NCI-H1694 (cell line): Measurements from ENCODE around the gene LMO1.

ENCODE experiments used
- DNase-seq: peaks from one replicate; lab custom pipeline; 2025; lab: John Stamatoyannopoulos, UW

The LMO1 gene

GRCh38 chr11:8242499-8243280 is 21.0 kb downstream of the LMO1 start:
- peak; percentile 56 for DNase-seq

GRCh38 chr11:8242118-8242475 is 21.6 kb downstream of the LMO1 start:
- DNase-seq = no peak

GRCh38 chr11:8241373-8242117 is 22.1 kb downstream of the LMO1 start:
- no peak for DNase-seq

DNA sequence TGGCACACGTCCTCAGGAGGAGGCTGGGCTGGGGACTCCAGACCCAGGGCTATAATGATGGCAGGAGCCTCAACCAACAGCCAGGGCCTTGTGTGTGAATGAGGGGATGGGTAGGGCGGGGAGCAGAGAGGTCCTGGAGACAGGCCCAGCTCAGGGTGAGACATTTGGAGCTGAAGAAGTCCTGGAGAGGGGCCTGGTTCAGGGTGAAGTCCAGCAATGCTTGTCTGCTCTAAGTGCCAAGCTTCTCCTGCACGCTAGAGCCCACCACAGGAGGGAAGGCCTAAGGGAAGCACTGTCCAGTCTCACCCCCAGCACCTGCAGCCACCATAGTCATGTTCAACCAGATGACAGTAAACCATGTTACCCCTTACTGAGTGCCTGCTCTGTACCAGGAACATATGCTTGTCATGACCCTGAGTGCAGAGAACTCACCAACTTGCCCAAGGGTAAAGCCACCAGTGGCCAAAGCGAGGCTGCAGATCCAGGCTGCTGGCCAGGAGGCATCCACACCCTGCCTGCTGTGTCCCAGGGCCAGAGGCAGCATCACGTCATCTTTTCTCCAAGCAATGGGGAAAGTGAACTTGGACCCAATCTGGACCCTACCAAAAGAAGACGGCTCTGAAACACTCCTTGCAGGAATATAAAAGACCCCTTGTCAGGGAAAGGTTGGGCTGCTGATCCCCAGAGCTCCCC is 24.0 kb downstream of the LMO1 start:
- DNase-seq = no peak

DNA sequence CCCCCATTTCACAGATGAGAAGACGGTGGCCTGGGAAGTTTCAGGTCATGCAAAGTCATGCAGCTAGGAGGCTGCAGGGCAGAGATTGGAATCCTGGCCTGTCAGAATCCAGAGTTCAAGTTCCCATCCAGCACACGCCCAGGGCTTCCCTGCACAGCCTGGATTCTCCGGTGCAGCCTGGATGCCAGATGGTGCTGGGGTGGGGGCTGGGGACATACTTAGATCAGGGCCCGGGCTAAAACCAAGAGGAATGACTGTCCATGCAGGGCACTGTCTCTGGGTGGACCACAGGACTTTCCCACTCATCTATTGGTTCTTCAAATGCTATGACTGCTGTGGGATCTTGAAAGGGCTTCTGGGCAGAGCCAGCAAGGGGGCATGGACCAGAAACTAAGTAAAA is 24.6 kb downstream of the LMO1 start:
- DNase-seq = no peak

GRCh38 chr11:8237453-8237852 is 26.2 kb downstream of the LMO1 start:
- DNase-seq = no peak

DNA sequence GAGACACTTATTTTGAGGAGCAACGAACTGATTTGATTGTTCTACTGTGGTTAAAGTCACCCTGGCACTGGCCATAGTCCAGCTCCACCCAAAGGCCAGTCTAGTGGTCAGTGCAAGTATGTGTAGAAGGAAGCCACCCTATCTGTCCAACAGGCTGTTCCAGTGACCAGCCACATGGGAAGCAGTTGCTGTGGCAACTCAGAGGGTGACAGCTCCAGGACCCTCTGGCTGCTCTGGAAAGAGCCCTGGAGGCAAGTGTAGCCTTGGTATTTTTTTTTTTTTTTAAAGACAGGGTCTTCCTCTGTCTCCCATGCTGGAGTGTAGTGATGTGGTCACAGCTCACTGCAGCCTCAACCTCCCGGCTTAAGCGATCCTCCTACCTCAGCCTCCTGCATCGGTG is 27.8 kb downstream of the LMO1 start:
- no peak for DNase-seq

GRCh38 chr11:8234910-8235309 is 28.8 kb downstream of the LMO1 start:
- DNase-seq = no peak

DNA sequence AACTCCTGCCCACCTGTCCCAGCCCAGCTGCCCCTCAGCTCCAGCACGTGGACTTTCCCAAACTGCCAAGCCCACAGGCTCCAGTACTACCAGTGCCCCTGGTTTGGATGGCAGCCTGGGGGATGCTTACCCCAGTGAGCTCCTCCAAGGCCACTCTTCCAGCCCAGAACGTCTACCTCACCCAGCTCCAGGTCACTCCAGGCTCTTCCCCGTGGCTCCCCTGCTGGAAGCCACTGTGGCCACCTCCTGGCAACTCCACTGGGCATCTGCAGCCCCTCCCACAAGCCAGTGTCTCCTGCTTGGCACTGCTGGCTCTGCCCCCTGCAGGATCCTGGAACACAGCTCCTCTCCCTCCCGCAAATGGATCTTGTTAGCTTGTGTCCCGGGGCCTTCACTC is 29.3 kb downstream of the LMO1 start:
- DNase-seq = no peak

DNA sequence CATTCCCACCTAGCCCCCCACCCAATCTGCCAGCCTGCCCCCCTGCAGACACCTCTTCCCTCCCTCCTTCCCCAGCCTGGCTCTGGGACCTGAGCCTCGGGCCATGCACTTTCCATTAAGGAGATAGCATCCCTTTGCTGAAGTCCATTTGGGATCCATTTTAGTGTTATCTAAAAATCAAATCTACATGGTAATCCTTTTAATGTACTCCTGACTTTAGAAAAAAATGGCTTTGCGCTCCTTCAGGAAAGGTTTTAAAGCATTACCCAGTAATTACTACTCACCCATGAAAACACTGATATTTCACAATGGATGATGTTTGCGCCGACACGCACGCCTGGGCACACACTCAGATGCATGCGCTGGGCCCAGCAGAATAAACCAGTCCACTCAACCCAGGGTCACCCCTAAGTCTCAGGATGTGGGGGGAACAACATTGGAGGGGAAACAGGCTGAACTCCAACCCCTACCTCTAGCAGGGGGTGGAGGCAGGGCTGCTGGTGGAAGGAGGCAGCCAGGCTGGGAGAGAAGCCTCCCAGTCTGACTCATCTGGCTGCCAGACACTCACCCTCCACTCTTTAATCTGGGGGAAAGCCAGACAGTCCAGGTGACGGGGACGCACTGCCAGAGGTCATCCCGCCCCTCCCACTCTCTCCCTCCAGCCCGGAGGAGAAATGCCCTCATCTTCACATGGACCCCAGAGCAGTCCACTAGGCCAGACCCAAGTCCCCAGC is 29.8 kb downstream of the LMO1 start:
- no peak for DNase-seq

GRCh38 chr11:8232849-8233606 is 30.6 kb downstream of the LMO1 start:
- DNase-seq = no peak

DNA sequence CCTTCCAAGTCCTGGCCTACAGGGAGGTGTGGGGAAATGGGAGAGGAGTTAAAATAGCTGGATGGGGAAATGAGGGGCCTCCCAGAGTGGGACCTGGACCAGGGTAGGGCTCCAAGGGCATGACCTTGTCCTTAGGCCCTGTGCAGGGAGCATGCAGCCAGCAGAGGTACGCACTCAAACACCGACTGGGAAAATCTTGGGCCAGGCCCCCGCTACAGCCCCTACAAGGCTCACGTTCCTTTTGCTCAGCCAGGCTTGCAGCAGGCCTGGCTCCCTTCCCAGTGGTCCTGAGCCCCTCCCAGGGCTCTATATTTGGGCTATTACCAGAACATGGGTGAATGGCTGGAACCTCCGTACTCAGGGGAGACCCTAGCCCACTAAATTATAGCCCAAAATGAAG is 31.3 kb downstream of the LMO1 start:
- DNase-seq = no peak

DNA sequence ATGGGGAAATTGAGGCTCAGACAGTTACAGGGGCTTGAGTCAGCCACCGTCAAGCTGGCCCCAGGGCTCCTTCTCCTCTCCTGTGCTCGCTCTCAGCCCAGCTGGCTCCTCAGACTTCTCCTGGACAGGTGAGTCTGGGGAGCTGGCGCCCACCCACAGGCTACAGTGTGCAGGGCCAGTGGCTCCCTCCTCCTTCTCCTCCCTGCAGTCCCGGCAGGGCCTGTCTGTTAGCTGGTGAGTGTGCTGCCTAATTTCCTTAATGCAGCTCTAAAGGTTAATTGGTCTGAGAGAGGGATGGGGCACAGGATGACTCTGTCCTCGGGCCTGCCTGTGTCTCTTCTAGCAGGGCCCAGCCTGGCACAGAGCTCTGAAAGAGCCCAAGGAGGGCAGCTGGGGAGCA is 31.7 kb downstream of the LMO1 start:
- no peak for DNase-seq

DNA sequence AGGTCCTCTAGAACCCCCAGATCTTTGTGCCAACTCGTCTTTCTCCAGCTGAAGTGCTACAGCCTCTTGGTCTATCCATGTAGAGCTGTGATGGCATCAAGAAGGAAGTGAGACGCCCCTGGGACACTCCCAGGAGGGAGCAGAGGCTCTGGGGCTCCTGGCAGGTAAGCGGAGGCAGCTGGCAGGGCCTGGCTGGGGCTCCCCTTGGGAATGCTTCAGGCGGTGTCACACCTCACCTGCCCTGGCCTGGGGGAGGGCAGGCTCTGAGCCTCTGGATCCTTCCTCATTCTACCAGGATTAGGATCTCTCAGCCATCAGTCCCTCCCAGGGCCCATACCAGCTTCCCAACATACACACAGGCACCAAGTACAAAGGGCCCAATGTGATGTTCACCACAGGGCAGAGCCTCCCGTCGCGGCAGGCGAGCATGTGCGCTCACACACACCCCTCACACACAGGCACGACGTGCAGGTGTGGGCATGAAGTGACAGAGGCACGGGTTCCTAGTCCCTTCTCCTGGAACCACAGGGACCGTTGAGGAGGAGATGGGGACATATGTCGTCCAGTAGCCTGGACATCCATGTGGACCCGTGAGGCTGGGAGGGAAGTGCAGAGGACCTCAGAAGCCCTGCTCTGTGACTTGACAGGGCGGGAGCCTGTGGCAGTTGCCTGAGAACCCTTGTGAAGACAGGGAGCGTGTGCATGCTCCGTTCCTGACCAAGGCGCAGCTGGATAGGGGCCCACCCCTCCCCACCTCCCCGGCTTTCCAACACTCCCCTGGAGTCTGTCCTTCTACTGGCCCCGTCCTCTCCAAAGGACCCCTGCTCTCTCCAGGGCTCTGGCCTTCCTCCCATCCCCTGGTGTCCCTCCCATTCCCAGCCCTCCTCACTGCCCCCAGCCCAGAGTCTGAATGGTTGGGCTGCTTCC is 32.5 kb downstream of the LMO1 start:
- no peak for DNase-seq

DNA sequence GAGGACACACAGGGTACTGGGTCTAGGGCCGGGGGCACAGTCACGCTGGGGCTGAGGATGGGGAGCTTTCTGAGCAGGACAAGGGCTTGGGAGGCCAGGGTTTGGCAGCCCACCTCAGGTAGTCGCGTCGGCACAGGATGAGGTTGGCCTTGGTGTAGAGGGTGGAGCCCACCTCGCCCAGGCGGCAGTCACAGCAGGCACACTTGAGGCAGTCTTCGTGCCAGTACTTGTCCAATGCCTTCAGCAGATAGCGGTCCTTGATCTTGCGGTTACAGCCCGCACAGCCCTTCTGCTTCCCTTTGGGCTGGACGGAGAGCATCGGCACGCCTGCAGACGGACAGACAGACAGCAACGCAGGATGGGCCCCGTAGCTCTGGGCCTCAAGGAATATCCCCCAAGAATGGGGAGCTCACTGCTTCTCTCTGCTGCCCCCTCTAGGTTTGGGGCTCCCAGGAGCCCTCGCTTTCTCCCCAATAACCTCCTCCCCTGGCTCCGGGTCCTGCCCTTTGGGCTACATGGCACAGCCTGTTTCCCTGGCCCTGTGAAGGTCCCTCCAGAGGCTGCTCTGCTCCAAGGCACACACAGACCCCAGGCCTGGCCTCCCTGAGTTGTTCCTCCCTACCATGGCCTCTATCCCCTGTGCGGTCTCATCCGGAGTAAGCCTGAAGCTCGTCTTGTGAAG is 33.4 kb downstream of the LMO1 start:
- DNase-seq = no peak

- peak; percentile 80 for DNase-seq
Observed at GRCh38 chr11:8229299-8230177, 34.1 kb downstream of the LMO1 start.

- no peak for DNase-seq
Observed at GRCh38 chr11:8228231-8228630, 35.4 kb downstream of the LMO1 start.

DNA sequence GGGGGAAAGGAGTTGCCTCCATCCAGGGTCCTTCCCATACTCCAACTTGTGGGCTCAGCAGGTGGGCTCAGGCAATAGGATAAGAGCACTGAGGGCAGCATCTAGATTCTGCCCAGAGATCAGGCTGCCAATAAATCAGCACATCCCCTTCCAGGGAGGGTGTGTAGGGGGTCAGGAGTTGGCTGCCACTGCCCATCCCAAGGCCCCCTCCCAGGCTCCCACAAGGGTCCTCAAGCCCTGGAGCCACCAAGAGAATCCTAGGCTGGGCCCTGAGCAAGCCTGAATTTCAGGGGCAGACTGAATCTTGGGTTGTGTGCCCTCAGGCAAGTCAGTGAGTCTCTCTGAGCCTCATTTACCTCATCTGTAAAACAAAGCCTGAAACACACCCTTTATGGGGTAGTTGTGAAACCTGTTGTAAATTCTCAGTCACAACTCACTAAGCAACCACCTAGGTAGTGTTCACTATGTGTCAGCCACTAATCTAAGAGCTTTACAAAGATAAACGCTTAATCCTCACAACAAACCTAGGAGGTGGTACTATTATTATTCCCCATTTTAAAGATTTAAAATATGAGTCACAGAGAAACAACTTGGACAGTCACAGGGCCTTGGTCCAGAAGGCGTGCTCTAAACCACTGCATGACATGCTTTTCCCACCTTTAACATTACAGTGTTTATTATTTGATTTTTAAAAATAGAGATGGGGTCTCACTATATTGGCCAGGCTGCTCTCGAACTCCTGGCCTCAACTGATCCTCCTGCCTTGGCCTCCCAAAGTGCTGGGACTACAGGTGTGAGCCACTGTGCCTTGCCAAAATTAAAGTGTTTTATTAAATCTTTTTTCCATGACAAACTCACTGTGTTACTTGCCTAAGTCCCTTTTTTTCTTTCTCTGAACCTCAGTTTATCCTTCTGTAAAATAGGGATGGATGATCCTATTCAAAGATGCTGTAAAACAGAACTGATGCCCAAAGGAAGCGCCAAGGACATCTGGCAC is 36.2 kb downstream of the LMO1 start:
- DNase-seq = no peak
